ENCODE data around the gene PODXL.

Gene PODXL

GRCh38 chr7:131456338-131456737, 100.1 kb downstream of the PODXL start:
- no peak for TF ChIP-seq CTCF (IDR thresholded peaks at IDR 0.05; ENCODE audit: insufficient read depth, low read length, poor library complexity, severe bottlenecking)
- H3K27me3 ChIP-seq (replicated peaks; ENCODE audit: control insufficient read depth, insufficient read depth, low read length): no peaks in the 10 kb centered on the region
- DNase-seq (ENCODE audit: extremely low read depth, insufficient read length): no peak
- H3K36me3 ChIP-seq (ENCODE audit: control insufficient read depth, insufficient read depth, low read length): no peaks in the 10 kb centered on the region
- H3K4me3 ChIP-seq (replicated peaks; ENCODE audit: low read depth, low read length): no peak overlapping the region

- no peak for TF ChIP-seq CTCF (IDR thresholded peaks at IDR 0.05; ENCODE audit: insufficient read depth, low read length, poor library complexity, severe bottlenecking)
- Histone ChIP-seq H3K4me3 (replicated peaks; ENCODE audit: low read depth, low read length) (no peak overlapping the region), H3K36me3 (ENCODE audit: control insufficient read depth, insufficient read depth, low read length) (no peaks in the 10 kb centered on the region), H3K27me3 (replicated peaks; ENCODE audit: control insufficient read depth, insufficient read depth, low read length) (no peaks in the 10 kb centered on the region)
- no peak for DNase-seq (ENCODE audit: extremely low read depth, insufficient read length)
Observed at GRCh38 chr7:131455546-131455945, 100.9 kb downstream of the PODXL start.

GRCh38 chr7:131455001-131455400, 101.4 kb downstream of the PODXL start:
- no peak for TF ChIP-seq CTCF (IDR thresholded peaks at IDR 0.05; ENCODE audit: insufficient read depth, low read length, poor library complexity, severe bottlenecking)
- H3K36me3 ChIP-seq (ENCODE audit: control insufficient read depth, insufficient read depth, low read length): no peaks in the 10 kb centered on the region
- no peak for DNase-seq (ENCODE audit: extremely low read depth, insufficient read length)
- H3K4me3 ChIP-seq (replicated peaks; ENCODE audit: low read depth, low read length): no peak overlapping the region
- H3K27me3 ChIP-seq (replicated peaks; ENCODE audit: control insufficient read depth, insufficient read depth, low read length): no peaks in the 10 kb centered on the region

GRCh38 chr7:131454498-131454897, 101.9 kb downstream of the PODXL start:
- no peaks in the 10 kb centered on the region; the same call in 1 of the 2 replicates for H3K36me3 ChIP-seq (ENCODE audit: control insufficient read depth, insufficient read depth, low read length)
- no peak for TF ChIP-seq CTCF (IDR thresholded peaks at IDR 0.05; ENCODE audit: insufficient read depth, low read length, poor library complexity, severe bottlenecking)
- no peak for DNase-seq (ENCODE audit: extremely low read depth, insufficient read length)
- H3K4me3 ChIP-seq (replicated peaks; ENCODE audit: low read depth, low read length): no peak overlapping the region
- no peaks in the 10 kb centered on the region for H3K27me3 ChIP-seq (replicated peaks; ENCODE audit: control insufficient read depth, insufficient read depth, low read length)
